ENCODE data around the gene KCNMA1.

- no peak for TF ChIP-seq POLR2A (IDR thresholded peaks at IDR 0.05)
- TF ChIP-seq CTCF (IDR thresholded peaks at IDR 0.05), result no peak
Observed at GRCh38 chr10:77501846-77502261, 135.8 kb downstream of the KCNMA1 start.
